Adrenal gland (tissue), 5 donors: ENCODE data around the gene SFRP5.

Experiments used
- CTCF ChIP-seq, 6 experiments: fragments of 450-650 bp in 4 of 6; fragments of 200-600 bp in 2 of 6; sonication (generic) in 1 of 6; IDR thresholded peaks; 1 replicate in 5 of 6; 2 replicates in 1 of 6; pipeline versions ENCODE4 v1.5.1 to v1.8.0; 2016 to 2021; ENCODE audit warnings: antibody characterized with exemption in 6 of 6, mild to moderate bottlenecking in 2 of 6, moderate library complexity in 1 of 6
- POLR2A ChIP-seq, 2 donors: fragments of 450-650 bp; IDR thresholded peaks; one replicate each; pipeline ENCODE4 v1.6.1; 2017; ENCODE audit warnings: antibody characterized with exemption in 2 of 2, mild to moderate bottlenecking in 2 of 2, moderate library complexity in 1 of 2
- donor health status: DM: no; HTN: no; CAD: no.

GRCh38 chr10:97779492-97779891 lies 7.7 kb upstream of the SFRP5 start:
- TF ChIP-seq CTCF (IDR thresholded peaks at IDR 0.05) (no peak), POLR2A (IDR thresholded peaks at IDR 0.05) (no peak)
